Ishikawa (cell line): ENCODE measurements around the gene FOXF2.

Experiments used
- NFIC ChIP-seq: IDR thresholded peaks from 2 replicates; pipeline ENCODE4 v1.6.1; 2012
- TAF1 ChIP-seq: IDR thresholded peaks from 2 replicates; pipeline ENCODE4 v1.6.1; 2012; ENCODE audit warnings: low read depth, mild to moderate bottlenecking

DNA sequence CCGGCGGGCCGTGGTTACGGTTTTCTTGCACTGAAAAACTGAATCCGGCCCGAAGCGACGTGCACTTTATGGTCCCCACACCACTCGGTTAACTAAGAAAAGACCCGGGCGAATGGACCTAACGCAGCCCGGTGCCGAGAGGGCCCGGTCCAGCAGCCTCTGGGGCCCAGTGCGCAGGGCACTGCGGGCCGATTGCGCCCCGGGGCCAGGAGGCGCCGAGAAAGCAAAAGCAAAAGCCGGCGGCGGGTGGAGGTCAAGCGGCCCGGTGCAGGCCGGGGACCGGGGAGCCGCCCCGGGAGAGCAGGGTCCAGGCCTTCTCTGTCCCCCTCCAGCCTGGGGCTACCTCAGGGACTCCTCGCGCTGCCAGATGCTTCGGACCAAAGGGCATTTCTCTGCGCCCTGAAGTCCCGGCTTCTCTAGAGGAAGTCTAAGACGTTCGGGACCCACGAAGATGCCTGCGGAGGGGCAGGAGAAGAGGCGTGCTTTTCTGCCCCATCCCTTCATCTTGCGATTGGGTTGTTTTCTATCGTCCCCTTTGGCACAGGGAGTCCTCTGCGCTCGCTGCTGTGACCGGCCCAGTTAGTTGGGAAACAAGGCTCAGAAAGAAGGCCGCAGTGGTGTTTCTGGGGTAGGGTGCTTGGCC lies 4.4 kb downstream of the FOXF2 start:
- TF ChIP-seq TAF1 (no peak), NFIC (no peak)
